Neutrophil (primary cell): ENCODE data around the gene ITPKB.

Source experiments
- H3K27ac ChIP-seq: fragments of 200-600 bp; sonication (generic); 2 replicates; pipeline ENCODE4 v1.5.1; 2016; ENCODE audit warnings: mild to moderate bottlenecking, moderate library complexity
- H3K27me3 ChIP-seq: fragments of 200-600 bp; sonication (generic); 2 replicates; pipeline ENCODE4 v1.6.0; 2016; ENCODE audit warnings: mild to moderate bottlenecking
- H3K36me3 ChIP-seq: fragments of 200-600 bp; sonication (generic); 2 replicates; pipeline ENCODE4 v1.5.1; 2017
- H3K4me1 ChIP-seq, 2 experiments: fragments of 200-600 bp in 1 of 2; sonication (generic) in 1 of 2; 1 replicate in 1 of 2; 2 replicates in 1 of 2; pipeline versions ENCODE4 v1.5.1 to v1.6.1; 2013 to 2016; ENCODE audit warnings: low read depth in 1 of 2, low read length in 1 of 2, mild to moderate bottlenecking in 1 of 2, moderate library complexity in 1 of 2; ENCODE audit not compliant: control insufficient read depth in 1 of 2, insufficient read depth in 1 of 2
- H3K4me3 ChIP-seq, 2 experiments: fragments of 200-600 bp in 1 of 2; sonication (generic) in 1 of 2; 1 replicate in 1 of 2; 2 replicates in 1 of 2; pipeline ENCODE4 v1.5.1; 2013 to 2016; ENCODE audit warnings: low read depth in 1 of 2, low read length in 1 of 2, mild to moderate bottlenecking in 1 of 2, moderate library complexity in 1 of 2
- H3K9me3 ChIP-seq: fragments of 200-600 bp; sonication (generic); 2 replicates; pipeline ENCODE4 v1.5.1; 2016
- TF ChIP-seq, protein P1 (sequence below): fragments of 200-600 bp; sonication (generic); IDR thresholded peaks from 2 replicates; pipeline ENCODE4 v1.5.1; 2016; ENCODE audit warnings: antibody characterized with exemption

ITPKB gene

GRCh38 chr1:226784081-226785049, 45.3 kb upstream of the ITPKB start:
- H3K4me1 ChIP-seq, result no peaks in the 10 kb centered on the region
- H3K9me3 ChIP-seq, result no peaks in the 10 kb centered on the region
- TF ChIP-seq, protein P1, sequence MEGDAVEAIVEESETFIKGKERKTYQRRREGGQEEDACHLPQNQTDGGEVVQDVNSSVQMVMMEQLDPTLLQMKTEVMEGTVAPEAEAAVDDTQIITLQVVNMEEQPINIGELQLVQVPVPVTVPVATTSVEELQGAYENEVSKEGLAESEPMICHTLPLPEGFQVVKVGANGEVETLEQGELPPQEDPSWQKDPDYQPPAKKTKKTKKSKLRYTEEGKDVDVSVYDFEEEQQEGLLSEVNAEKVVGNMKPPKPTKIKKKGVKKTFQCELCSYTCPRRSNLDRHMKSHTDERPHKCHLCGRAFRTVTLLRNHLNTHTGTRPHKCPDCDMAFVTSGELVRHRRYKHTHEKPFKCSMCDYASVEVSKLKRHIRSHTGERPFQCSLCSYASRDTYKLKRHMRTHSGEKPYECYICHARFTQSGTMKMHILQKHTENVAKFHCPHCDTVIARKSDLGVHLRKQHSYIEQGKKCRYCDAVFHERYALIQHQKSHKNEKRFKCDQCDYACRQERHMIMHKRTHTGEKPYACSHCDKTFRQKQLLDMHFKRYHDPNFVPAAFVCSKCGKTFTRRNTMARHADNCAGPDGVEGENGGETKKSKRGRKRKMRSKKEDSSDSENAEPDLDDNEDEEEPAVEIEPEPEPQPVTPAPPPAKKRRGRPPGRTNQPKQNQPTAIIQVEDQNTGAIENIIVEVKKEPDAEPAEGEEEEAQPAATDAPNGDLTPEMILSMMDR, result no peak
- H3K36me3 ChIP-seq, result no peaks in the 10 kb centered on the region
- H3K4me3 ChIP-seq, result no peak overlapping the region
- no peak overlapping the region for H3K27ac ChIP-seq
- H3K27me3 ChIP-seq, result peaks cover 4% of the 10 kb centered on the region

DNA sequence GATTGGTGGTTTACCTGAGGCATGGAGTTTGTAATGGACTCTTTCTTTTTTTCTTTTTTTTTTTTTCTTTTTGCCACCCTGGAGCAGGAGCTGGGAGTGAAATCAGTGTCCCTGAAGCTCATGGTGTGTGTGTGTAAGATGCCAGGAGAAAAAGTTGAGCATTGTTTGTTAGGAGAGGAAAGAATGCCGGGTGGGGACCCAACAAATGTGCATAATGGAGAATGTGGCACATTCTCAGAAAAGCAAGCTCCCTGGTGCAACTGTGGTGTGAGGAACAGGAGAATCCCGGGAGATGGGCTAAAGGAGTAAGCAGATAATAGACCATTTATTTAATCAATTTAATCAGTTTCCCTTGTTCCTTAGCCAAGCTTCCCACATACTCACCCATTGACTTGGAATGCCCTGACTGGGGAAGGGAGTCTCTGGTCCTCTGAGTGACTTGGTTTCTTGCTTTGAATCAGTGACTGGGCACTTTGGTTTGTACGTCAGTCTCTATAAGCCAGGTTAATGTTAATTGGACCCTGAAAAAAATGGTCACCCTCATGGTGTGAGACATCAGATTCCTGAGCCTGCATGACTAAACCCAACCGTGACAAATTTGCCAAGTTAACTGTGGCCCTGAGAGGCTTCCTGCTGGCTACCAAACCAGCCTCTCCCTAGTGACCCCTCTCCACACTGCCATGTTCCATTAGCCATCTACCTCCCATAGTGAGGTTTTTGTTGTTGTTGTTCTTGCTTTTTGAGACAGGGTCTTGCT, 43.9 kb upstream of the ITPKB start:
- TF ChIP-seq, protein P1, result no peak
- Histone ChIP-seq H3K4me1 (no peaks in the 10 kb centered on the region), H3K27ac (no peak overlapping the region), H3K27me3 (no peaks in the 10 kb centered on the region), H3K36me3 (no peaks in the 10 kb centered on the region), H3K4me3 (no peak overlapping the region), H3K9me3 (no peaks in the 10 kb centered on the region)

DNA sequence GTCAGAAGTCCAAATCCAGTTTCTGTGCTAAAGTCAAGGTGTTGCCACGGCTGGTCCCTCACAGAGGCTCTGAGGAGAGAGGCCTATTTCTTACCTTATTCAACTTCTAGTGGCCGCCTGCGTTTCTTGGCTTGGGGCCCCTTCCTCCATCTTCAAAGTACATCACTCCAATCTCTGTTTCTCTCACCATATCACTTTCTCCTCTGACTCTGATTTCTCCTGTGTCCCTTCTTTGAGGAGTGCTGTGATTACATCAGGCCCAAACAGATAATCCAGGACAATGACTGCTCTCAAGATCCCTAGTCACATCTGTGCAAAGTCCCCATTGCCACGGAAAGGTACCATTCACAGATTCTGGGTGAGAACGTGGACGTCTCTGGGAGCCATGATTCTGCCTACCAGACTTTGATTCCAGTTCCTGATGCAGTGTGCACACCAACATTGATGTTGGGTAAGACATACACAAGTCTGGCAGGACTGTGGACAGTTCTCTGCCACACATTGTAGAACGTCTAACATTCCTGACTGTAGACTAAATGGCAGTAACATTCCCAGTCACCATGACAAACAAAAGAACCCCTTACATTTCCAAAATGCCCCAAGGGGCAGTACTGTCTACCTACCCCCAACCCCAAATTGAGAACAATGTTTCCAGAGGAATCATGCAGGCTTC, 43.0 kb upstream of the ITPKB start:
- TF ChIP-seq, protein P1, result no peak
- no peaks in the 10 kb centered on the region for H3K9me3 ChIP-seq
- no peaks in the 10 kb centered on the region for H3K36me3 ChIP-seq
- no peak overlapping the region for H3K4me3 ChIP-seq
- no peaks in the 10 kb centered on the region for H3K4me1 ChIP-seq
- H3K27me3 ChIP-seq, result no peaks in the 10 kb centered on the region
- H3K27ac ChIP-seq, result no peak overlapping the region

GRCh38 chr1:226779561-226779960, 40.5 kb upstream of the ITPKB start:
- Histone ChIP-seq H3K27ac (no peak overlapping the region), H3K9me3 (no peaks in the 10 kb centered on the region), H3K36me3 (no peaks in the 10 kb centered on the region), H3K27me3 (no peaks in the 10 kb centered on the region), H3K4me1 (no peaks in the 10 kb centered on the region), H3K4me3 (no peak overlapping the region)
- TF ChIP-seq, protein P1, result no peak

- no peaks in the 10 kb centered on the region for H3K27me3 ChIP-seq
- TF ChIP-seq, protein P1, result no peak
- H3K4me3 ChIP-seq, result no peak overlapping the region
- no peaks in the 10 kb centered on the region for H3K36me3 ChIP-seq
- no peaks in the 10 kb centered on the region for H3K4me1 ChIP-seq
- no peaks in the 10 kb centered on the region for H3K9me3 ChIP-seq
- no peak overlapping the region for H3K27ac ChIP-seq
Observed at GRCh38 chr1:226778657-226779058, 39.6 kb upstream of the ITPKB start.
